K562 (cell line): ENCODE results near the gene ENO2. TPM values are rescaled to one million over a fixed set of nuclear protein-coding genes. Genes with fewer than 3 reads are reported as not detected.

Experiments
- ATAC-seq: fragments of 200-7000 bp; cut with Tn5 transposase; 3 replicates; pipeline ENCODE4 v1.9.1; 2020; ENCODE audit warnings: moderate library complexity
- BruUV-seq: library from RNA; stranded (reverse); fragments of 400-500 nt; replicated peaks from 2 replicates; lab custom pipeline; 2021; lab: Mats Ljungman, UMichigan
- CTCF ChIA-PET: fragments of 300-600 bp; formaldehyde crosslinking; extraction: SDS; loops from one replicate; lab custom pipeline; 2021; ENCODE audit warnings: low intra/inter-chr PET ratio; lab: Yijun Ruan, JAX
- POLR2A ChIA-PET: fragments of 300-600, 350-650 bp; sonication (Branson Sonifier 250); formaldehyde crosslinking; extraction: SDS; loops from one replicate; lab custom pipeline; 2021; ENCODE audit warnings: antibody characterized with exemption, inconsistent platforms; lab: Yijun Ruan, JAX
- DNase-seq, 4 experiments: peaks; one replicate each; pipeline versions ENCODE4 v3.0.0 to v3.0.0-alpha.2; 2011 to 2018; ENCODE audit warnings: low spot score in 3 of 4, mixed read lengths in 3 of 4; ENCODE audit errors: extremely low read depth in 1 of 4
- FAIRE-seq: peaks from 2 replicates; lab custom pipeline; 2011; peaks lifted over from hg19 to GRCh38; lab: Jason Lieb, UNC
- H2AFZ ChIP-seq: 2 replicates; pipeline ENCODE4 v1.6.0; 2011; ENCODE audit warnings: low read depth, low read length, control low read depth, inconsistent platforms
- H3K27ac ChIP-seq: fragments of 200-600 bp; 3 replicates; pipeline ENCODE4 v1.8.0; 2011; ENCODE audit warnings: low read depth, mild to moderate bottlenecking, control low read depth, inconsistent platforms, low read length, moderate library complexity, mixed read lengths; ENCODE audit errors: extremely low read depth
- H3K27me3 ChIP-seq, 2 experiments: fragments of 300-600 bp in 1 of 2; 2 replicates in 1 of 2; 3 replicates in 1 of 2; pipeline versions ENCODE4 v1.6.0 to v1.8.0; 2011; ENCODE audit warnings: inconsistent platforms in 2 of 2, low read length in 2 of 2, mild to moderate bottlenecking in 1 of 2, mixed read lengths in 1 of 2, moderate library complexity in 1 of 2; ENCODE audit not compliant: control insufficient read depth in 2 of 2, insufficient read depth in 2 of 2
- H3K36me3 ChIP-seq: fragments of 300-600 bp; 3 replicates; pipeline ENCODE4 v1.8.0; 2011; ENCODE audit warnings: mild to moderate bottlenecking, low read length, inconsistent platforms; ENCODE audit not compliant: control insufficient read depth, insufficient read depth
- H3K4me1 ChIP-seq, 2 experiments: fragments of 200-600 bp in 1 of 2; replicated peaks in 1 of 2; 2 replicates in 1 of 2; 3 replicates in 1 of 2; pipeline versions ENCODE4 v1.5.1 to v1.8.0; 2011; ENCODE audit warnings: inconsistent platforms in 2 of 2, low read length in 2 of 2, mild to moderate bottlenecking in 1 of 2, mixed read lengths in 1 of 2, moderate library complexity in 1 of 2; ENCODE audit not compliant: control insufficient read depth in 2 of 2, insufficient read depth in 2 of 2
- H3K4me2 ChIP-seq: 2 replicates; pipeline ENCODE4 v1.6.1; 2011; ENCODE audit warnings: low read length, control low read depth, inconsistent platforms, mixed read lengths; ENCODE audit not compliant: insufficient read depth
- H3K4me3 ChIP-seq: fragments of 200-600 bp; sonication (generic), shearing (Covaris generic); 2 replicates; pipeline ENCODE4 v1.5.1; 2016; ENCODE audit warnings: control low read depth, inconsistent platforms
- H3K79me2 ChIP-seq: fragments of 200-600 bp; 3 replicates; pipeline ENCODE4 v1.8.0; 2011; ENCODE audit warnings: low read length, inconsistent platforms; ENCODE audit not compliant: control insufficient read depth, insufficient read depth
- H3K9ac ChIP-seq, 2 experiments: 2 replicates each; pipeline versions ENCODE4 v1.6.0 to v1.6.1; 2011; ENCODE audit warnings: low read depth in 2 of 2, low read length in 2 of 2, control low read depth in 1 of 2, inconsistent platforms in 1 of 2, mild to moderate bottlenecking in 1 of 2, mixed read lengths in 1 of 2; ENCODE audit not compliant: insufficient read depth in 1 of 2
- H3K9me1 ChIP-seq: one replicate; pipeline ENCODE4 v1.6.0; 2011; ENCODE audit warnings: inconsistent platforms, mild to moderate bottlenecking, low read length, moderate library complexity; ENCODE audit not compliant: control insufficient read depth, insufficient read depth
- H3K9me3 ChIP-seq: replicated peaks from 2 replicates; pipeline ENCODE4 v1.5.1; 2011; ENCODE audit warnings: low read depth, low read length, inconsistent platforms; ENCODE audit not compliant: control insufficient read depth, insufficient read depth
- H4K20me1 ChIP-seq: replicated peaks from 2 replicates; pipeline ENCODE4 v1.6.1; 2011; ENCODE audit warnings: low read length, inconsistent platforms, mixed read lengths; ENCODE audit not compliant: control insufficient read depth, insufficient read depth
- ATF3 ChIP-seq, 2 experiments: fragments of 450-650 bp in 1 of 2; sonication (generic) in 1 of 2; formaldehyde crosslinking in 1 of 2; IDR thresholded peaks in 1 of 2; conservative IDR thresholded peaks in 1 of 2; 2 replicates each; pipeline versions ENCODE4 v1.6.1 to v1.8.1; 2016 to 2023; ENCODE audit warnings: mild to moderate bottlenecking in 2 of 2, moderate library complexity in 2 of 2, inconsistent platforms in 1 of 2, missing genetic modification reagents in 1 of 2
- JUND ChIP-seq, 2 experiments: IDR thresholded peaks; 2 replicates in 1 of 2; 3 replicates in 1 of 2; pipeline ENCODE4 v1.6.1; 2011; ENCODE audit warnings: borderline replicate concordance in 2 of 2, low read depth in 2 of 2, low read length in 2 of 2, improper control_type of control experiment in 1 of 2, missing biosample characterization in 1 of 2, missing genetic modification characterization in 1 of 2, missing genetic modification reagents in 1 of 2
- KLF13 ChIP-seq: fragments of 450-650 bp; IDR thresholded peaks from 2 replicates; pipeline ENCODE4 v1.6.1; 2016; ENCODE audit warnings: missing genetic modification characterization, low read depth, mild to moderate bottlenecking, missing compliant biosample characterization, moderate library complexity, borderline replicate concordance
- WGBS: fragments of 100-300 bp; shearing (Covaris generic); methylation state at CpG from one replicate; pipeline ENCODE4 v1.1.6; 2016; ENCODE audit warnings: low coverage, mixed read lengths; ENCODE audit not compliant: insufficient coverage; ENCODE audit errors: missing lambda C conversion rate; 5-methylcytosine and 5-hydroxymethylcytosine counted together
- in situ Hi-C: fragments of 300-500 bp; cut with MboI; formaldehyde crosslinking; loops from 4 replicates; pipeline ENCODE4 v1.15.0; 2018; ENCODE audit warnings: inconsistent platforms, mixed read lengths
- intact Hi-C: fragments of 100-400 bp; cut with micrococcal nuclease; formaldehyde crosslinking; loops from 2 replicates; pipeline ENCODE4 v1.14.2; 2022
- polyA plus RNA-seq, 8 experiments: library from polyadenylated mRNA; depleted of rRNA in 4 of 8; stranded (reverse) in 5 of 8; unstranded in 3 of 8; fragments of >200 nt; fragmentation: Nextera tagmentation in 2 of 8; fragmentation: Illumina TruSeq in 1 of 8; extraction: Ambion mirVana in 2 of 8; extraction: Trizol in 1 of 8; gene quantifications; 2 replicates each; pipeline versions ENCODE4 v1.2.1 to v1.2.3, GENCODE V29; 2011 to 2014; ENCODE audit warnings: inconsistent platforms in 1 of 8, missing spikeins in 1 of 8
- total RNA-seq, 7 experiments: library from RNA; depleted of rRNA in 6 of 7; stranded (reverse); fragments of >200 nt in 6 of 7; fragmentation: Illumina TruSeq in 2 of 7; extraction: Trizol in 2 of 7; gene quantifications; 2 replicates each; pipeline versions ENCODE4 v1.2.1 to v1.2.3, GENCODE V29; 2011 to 2021; ENCODE audit warnings: low replicate concordance in 1 of 7

Gene ENO2
- total and polyA plus RNA-seq, 9 of the 15 experiments (the other 6 are each of a cell fraction or from before 2014, with no cell fraction given), result 10.9 to 43.3 (median 21.0) TPM

- ChIA-PET CTCF (no interaction called here), POLR2A (interaction anchor here (0.8 to 1.0 kb wide), 2 partner anchors 18 to 22 kb away, joined by 3 read pairs; partner anchors contain the start of genes C12orf57 and RNU7-1)
- Histone ChIP-seq H3K27ac (no peak overlapping the region), H4K20me1 (no peaks in the 10 kb centered on the region), H3K27me3 (no peaks in the 10 kb centered on the region), H3K79me2 (peaks cover 2% of the 10 kb centered on the region; the same call in 1 of the 3 replicates), H3K4me2 (no peak overlapping the region), H3K4me3 (no peak overlapping the region), H3K4me1 (peaks cover 19 to 29% of the 10 kb centered on the region in 2 experiments; a peak in 4 of 5 replicates), H3K9me1 (peaks cover 4% of the 10 kb centered on the region), H3K9ac (peak overlapping the region in 1 of 2 experiments; percentile 36; a peak in 1 of 4 replicates), H3K36me3 (peaks cover 23% of the 10 kb centered on the region; the same call in 2 of the 3 replicates), H2AFZ (no peak overlapping the region), H3K9me3 (no peaks in the 10 kb centered on the region)
- intact Hi-C loops (no loop called here), in situ Hi-C loops (no loop called here)
- DNase-seq (no peak), FAIRE-seq (no peak), ATAC-seq (no peak)
- no peak for TF ChIP-seq KLF13 (tag)
- TF ChIP-seq ATF3 (IDR thresholded peaks at IDR 0.05), result peak; percentile 27; the same call in 1 of the 2 replicates
- TF ChIP-seq ATF3 (CRISPR knock-in tag; conservative IDR thresholded peaks at IDR 0.05), result no peak
- 0 out of 2 replicates have a peak, but pooled peaks have one; percentile 12 for TF ChIP-seq JUND (IDR thresholded peaks at IDR 0.05; ENCODE audit: borderline replicate concordance, low read depth, low read length)
- TF ChIP-seq JUND (tag; IDR thresholded peaks at IDR 0.05; ENCODE audit: borderline replicate concordance, low read depth, low read length), result no peak
- 65% methylated on average over 8 of the region's 9 CpGs for WGBS
- BruUV-seq, result no TSS peak
These were observed 7.9 kb downstream of the ENO2 start for GRCh38 chr12:6921996-6922946.
